SK-N-SH (cell line): Measurements from ENCODE around the gene CFAP100. TPM values are rescaled to one million over a fixed set of nuclear protein-coding genes. Genes with fewer than 3 reads are reported as not detected.

ENCODE experiments used
- CTCF ChIA-PET: fragments of 300-600, 350-600 bp; formaldehyde crosslinking; extraction: SDS; loops from one replicate; lab custom pipeline; 2021; lab: Yijun Ruan, JAX
- POLR2A ChIA-PET: fragments of 350-600 bp; sonication (Branson Sonifier 250); formaldehyde crosslinking; extraction: SDS; loops from one replicate; lab custom pipeline; 2020; ENCODE audit warnings: antibody characterized with exemption, inconsistent platforms; lab: Yijun Ruan, JAX
- DNase-seq: peaks from one replicate; pipeline ENCODE4 v3.0.0; 2012
- H2AFZ ChIP-seq: fragments of 200-600 bp; sonication (generic); 2 replicates; pipeline ENCODE4 v1.8.1; 2016; ENCODE audit warnings: antibody characterized with exemption, mild to moderate bottlenecking, low read depth
- H3F3A ChIP-seq: fragments of 200-600 bp; sonication (generic); replicated peaks from 2 replicates; pipeline ENCODE3; 2016; ENCODE audit warnings: antibody characterized with exemption, mild to moderate bottlenecking; ENCODE audit not compliant: insufficient read depth
- H3K27ac ChIP-seq, 2 experiments: fragments of 200-500 bp in 1 of 2; fragments of 200-600 bp in 1 of 2; sonication (Bioruptor generic) in 1 of 2; sonication (generic), shearing (Covaris generic) in 1 of 2; 2 replicates each; pipeline versions ENCODE4 v1.5.1 to v1.6.1; 2014 to 2016; ENCODE audit warnings: low read depth in 2 of 2, inconsistent platforms in 1 of 2, low read length in 1 of 2, mild to moderate bottlenecking in 1 of 2, mixed read lengths in 1 of 2
- H3K27me3 ChIP-seq: fragments of 200-600 bp; sonication (generic), shearing (Covaris generic); 2 replicates; pipeline ENCODE4 v1.6.1; 2016; ENCODE audit warnings: mixed run types; ENCODE audit not compliant: insufficient read depth
- H3K36me3 ChIP-seq, 2 experiments: fragments of 200-500 bp in 1 of 2; fragments of 200-600 bp in 1 of 2; sonication (Bioruptor generic) in 1 of 2; sonication (generic) in 1 of 2; replicated peaks in 1 of 2; 2 replicates each; pipeline versions ENCODE3 to v1.5.1; 2014 to 2016; ENCODE audit warnings: low read length in 1 of 2, mild to moderate bottlenecking in 1 of 2; ENCODE audit not compliant: insufficient read depth in 2 of 2, control insufficient read depth in 1 of 2
- H3K4me1 ChIP-seq, 2 experiments: fragments of 200-500 bp in 1 of 2; fragments of 200-600 bp in 1 of 2; sonication (Bioruptor generic) in 1 of 2; sonication (generic), shearing (Covaris generic) in 1 of 2; 2 replicates each; pipeline versions ENCODE4 v1.5.1 to v1.6.1; 2014 to 2016; ENCODE audit warnings: low read depth in 1 of 2, low read length in 1 of 2, mixed run types in 1 of 2; ENCODE audit not compliant: insufficient read depth in 2 of 2, control insufficient read depth in 1 of 2
- H3K4me2 ChIP-seq: fragments of 200-600 bp; sonication (generic), shearing (Covaris generic); 2 replicates; pipeline ENCODE4 v1.6.1; 2017; ENCODE audit warnings: mixed run types
- H3K4me3 ChIP-seq, 2 experiments: fragments of 200-500 bp in 1 of 2; fragments of 200-600 bp in 1 of 2; sonication (Bioruptor generic) in 1 of 2; sonication (generic), shearing (Covaris generic) in 1 of 2; 2 replicates each; pipeline versions ENCODE4 v1.5.1 to v1.8.1; 2014 to 2016; ENCODE audit warnings: low read depth in 2 of 2, inconsistent platforms in 1 of 2, low read length in 1 of 2, mild to moderate bottlenecking in 1 of 2, mixed read lengths in 1 of 2, moderate library complexity in 1 of 2
- H3K79me2 ChIP-seq: fragments of 200-600 bp; sonication (generic); 2 replicates; pipeline ENCODE4 v1.8.1; 2017; ENCODE audit warnings: mild to moderate bottlenecking; ENCODE audit not compliant: insufficient read depth
- H3K9ac ChIP-seq: fragments of 200-600 bp; sonication (generic); 2 replicates; pipeline ENCODE4 v1.6.1; 2017; ENCODE audit warnings: mixed run types
- H3K9me2 ChIP-seq: fragments of 200-600 bp; sonication (generic); 2 replicates; pipeline ENCODE4 v1.6.1; 2017; ENCODE audit warnings: mixed run types
- H3K9me3 ChIP-seq: fragments of 200-600 bp; sonication (generic); 2 replicates; pipeline ENCODE4 v1.6.1; 2017; ENCODE audit warnings: mixed run types, mild to moderate bottlenecking, moderate library complexity
- H4K20me1 ChIP-seq: fragments of 200-600 bp; sonication (generic); 2 replicates; pipeline ENCODE4 v1.6.1; 2017; ENCODE audit warnings: mild to moderate bottlenecking, mixed run types; ENCODE audit not compliant: insufficient read depth
- CHD2 ChIP-seq: fragments of 150-350 bp; IDR thresholded peaks from 2 replicates; pipeline ENCODE4 v1.6.1; 2018; ENCODE audit warnings: low read length; ENCODE audit not compliant: partially characterized antibody
- ELF1 ChIP-seq: IDR thresholded peaks from 2 replicates; pipeline ENCODE4 v1.4.0; 2012
- FOSL2 ChIP-seq: IDR thresholded peaks from 2 replicates; pipeline ENCODE4 v1.4.0; 2012; ENCODE audit warnings: low read depth, mild to moderate bottlenecking, moderate library complexity, borderline replicate concordance
- GATA2 ChIP-seq: sonication (generic); formaldehyde crosslinking; IDR thresholded peaks from 2 replicates; pipeline ENCODE4 v1.5.0; 2020; ENCODE audit warnings: mild to moderate bottlenecking, missing genetic modification reagents
- NFIC ChIP-seq: IDR thresholded peaks from 2 replicates; pipeline ENCODE4 v1.4.0; 2012; ENCODE audit warnings: borderline replicate concordance
- PBX3 ChIP-seq: IDR thresholded peaks from 2 replicates; pipeline ENCODE4; 2012
- RAD21 ChIP-seq: IDR thresholded peaks from 2 replicates; pipeline ENCODE4 v1.6.1; 2012; ENCODE audit warnings: mild to moderate bottlenecking, low read length
- RFX5 ChIP-seq: IDR thresholded peaks from 2 replicates; pipeline ENCODE4 v1.6.1; 2012; ENCODE audit warnings: mild to moderate bottlenecking, improper control_type of control experiment, low read length
- RXRA ChIP-seq: IDR thresholded peaks from 2 replicates; pipeline ENCODE4 v1.4.0; 2012; ENCODE audit warnings: low read depth, mild to moderate bottlenecking, borderline replicate concordance
- SIN3A ChIP-seq: IDR thresholded peaks from 2 replicates; pipeline ENCODE4 v1.6.1; 2012; ENCODE audit warnings: low read depth, mild to moderate bottlenecking, low read length, moderate library complexity, borderline replicate concordance
- TAF1 ChIP-seq: IDR thresholded peaks from 2 replicates; pipeline ENCODE4 v1.6.1; 2012; ENCODE audit warnings: low read depth, mild to moderate bottlenecking, low read length, moderate library complexity, borderline replicate concordance
- TCF12 ChIP-seq: IDR thresholded peaks from 2 replicates; pipeline ENCODE4 v1.4.0; 2012
- WGBS: methylation state at CpG from one replicate; pipeline ENCODE4 v1.1.6; 2017; ENCODE audit warnings: low lambda C conversion rate; 5-methylcytosine and 5-hydroxymethylcytosine counted together
- polyA plus RNA-seq, 3 experiments: library from polyadenylated mRNA; depleted of rRNA; stranded (reverse); fragments of >200 nt; gene quantifications; 2 replicates each; pipeline ENCODE4 v1.2.3, GENCODE V29; 2012
- TF ChIP-seq, protein P1 (sequence below): IDR thresholded peaks from 2 replicates; pipeline ENCODE4 v1.4.0; 2012; ENCODE audit warnings: low read depth, borderline replicate concordance
- TF ChIP-seq, protein P2 (sequence below): fragments of 200-600 bp; sonication (generic); IDR thresholded peaks from 2 replicates; pipeline ENCODE4 v1.6.1; 2017; ENCODE audit warnings: antibody characterized with exemption, mild to moderate bottlenecking, moderate library complexity

The CFAP100 gene
- polyA plus RNA-seq, 1 of the 3 experiments (the other 2 are of a cell fraction), result not detected

DNA sequence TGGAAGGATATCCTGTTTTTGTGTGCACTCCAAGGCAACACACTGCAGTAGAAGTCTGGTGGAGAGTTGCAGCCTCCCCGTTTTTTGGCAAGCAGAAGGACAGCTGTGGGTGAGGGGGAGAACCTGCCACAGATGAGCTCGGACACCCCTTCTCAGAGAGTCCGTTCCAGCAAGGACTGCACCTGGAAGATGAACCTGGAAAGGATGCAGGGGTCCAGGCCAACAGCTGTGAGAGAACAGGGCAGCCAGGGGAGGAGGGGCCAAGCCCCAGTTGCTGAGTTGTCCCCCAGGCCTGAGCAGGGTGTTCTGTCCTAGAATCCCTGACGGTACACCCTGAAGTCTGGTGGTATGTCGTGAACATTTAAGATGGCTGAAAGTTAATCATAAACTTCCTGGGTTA lies 50.8 kb downstream of the CFAP100 start:
- H3K4me1 ChIP-seq, result peaks cover 0 to 19% of the 10 kb centered on the region in 2 experiments; a peak in 1 of 4 replicates
- no peaks in the 10 kb centered on the region for H4K20me1 ChIP-seq
- no peak overlapping the region for H3K4me2 ChIP-seq
- H3K27ac ChIP-seq, result no peak overlapping the region
- H3F3A ChIP-seq, result no peaks in the 10 kb centered on the region
- WGBS, result 96% methylated on average over 4 of the region's 5 CpGs
- H3K9me3 ChIP-seq, result no peaks in the 10 kb centered on the region
- no peak for DNase-seq
- ChIA-PET POLR2A (no interaction called here), CTCF (interaction anchor here (1.6 kb wide), 1 partner anchor 311 kb away, joined by 4 read pairs; no protein-coding TSS in a partner anchor)
- no peak for TF ChIP-seq PBX3
- TF ChIP-seq NFIC, result no peak
- no peak for TF ChIP-seq CHD2
- no peaks in the 10 kb centered on the region for H3K27me3 ChIP-seq
- no peak overlapping the region for H3K4me3 ChIP-seq
- H3K36me3 ChIP-seq, result peaks cover 4 to 15% of the 10 kb centered on the region in 2 experiments
- no peaks in the 10 kb centered on the region for H3K79me2 ChIP-seq
- H2AFZ ChIP-seq, result no peak overlapping the region
- H3K9me2 ChIP-seq, result no peaks in the 10 kb centered on the region
- H3K9ac ChIP-seq, result no peak overlapping the region

DNA sequence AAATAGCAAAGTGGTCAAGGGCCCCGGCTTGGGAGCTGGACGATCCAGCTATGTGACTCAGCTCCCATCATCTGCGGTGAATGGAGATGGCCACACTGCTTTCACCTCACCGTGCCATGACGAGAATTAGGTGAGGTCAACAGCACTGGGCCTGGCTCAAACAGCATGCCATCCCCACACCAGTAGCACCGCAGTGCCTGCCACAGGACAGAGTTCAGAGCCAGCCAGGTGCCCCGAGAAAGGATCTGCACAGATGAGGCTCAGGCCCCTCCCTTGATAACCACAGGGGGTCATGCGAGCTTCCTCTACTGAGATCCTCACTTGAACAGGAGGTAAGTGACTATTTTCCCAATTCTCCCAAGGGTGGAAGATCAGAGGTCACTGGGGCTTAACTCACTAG lies 51.6 kb downstream of the CFAP100 start:
- Histone ChIP-seq H3K9me2 (no peaks in the 10 kb centered on the region), H3K4me2 (no peak overlapping the region), H3F3A (no peaks in the 10 kb centered on the region), H4K20me1 (no peaks in the 10 kb centered on the region), H3K4me1 (peaks cover 0 to 16% of the 10 kb centered on the region in 2 experiments; a peak in 1 of 4 replicates), H3K4me3 (no peak overlapping the region), H3K36me3 (peaks cover 8 to 23% of the 10 kb centered on the region in 2 experiments), H3K9ac (no peak overlapping the region), H3K9me3 (no peaks in the 10 kb centered on the region)
- CTCF ChIA-PET, result interaction anchor here (0.7 to 1.6 kb wide), 4 partner anchors 22 to 313 kb away, joined by 3 to 4 read pairs (median 3); no protein-coding TSS in a partner anchor
- POLR2A ChIA-PET, result no interaction called here
- 98% methylated on average over 7 of the region's 8 CpGs for WGBS
- TF ChIP-seq TCF12, result no peak
- no peak for TF ChIP-seq FOSL2
- TF ChIP-seq GATA2, result no peak
- no peak for TF ChIP-seq RXRA
- no peak for TF ChIP-seq ELF1
- TF ChIP-seq RFX5, result no peak
- no peak for TF ChIP-seq TAF1
- TF ChIP-seq NFIC, result no peak
- TF ChIP-seq, all 33 proteins: peak for 0
- Histone ChIP-seq H2AFZ (no peak overlapping the region), H3K79me2 (no peaks in the 10 kb centered on the region), H3K27ac (no peak overlapping the region), H3K27me3 (no peaks in the 10 kb centered on the region)
- no peak for DNase-seq

DNA sequence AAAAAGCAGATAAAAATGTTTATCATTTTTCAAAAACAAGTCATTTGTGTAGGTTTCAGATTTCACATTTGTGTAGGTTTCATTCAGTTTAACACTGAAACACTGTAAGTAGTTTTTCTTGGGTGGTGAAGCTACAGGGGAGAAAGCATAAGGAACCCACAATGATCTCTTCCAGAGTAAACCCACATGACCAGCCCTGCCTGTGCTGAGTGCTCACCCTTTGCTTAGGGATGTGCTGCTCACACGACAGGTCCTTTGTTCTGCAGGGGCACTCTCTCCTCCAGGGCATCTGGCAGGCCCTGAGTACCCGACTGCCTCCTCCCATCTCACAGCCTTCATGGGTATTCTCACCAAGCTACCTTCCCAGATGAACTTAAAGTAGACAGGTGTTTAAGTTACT lies 52.1 kb downstream of the CFAP100 start:
- ChIA-PET POLR2A (no interaction called here), CTCF (interaction anchor here (0.7 to 1.0 kb wide), 4 partner anchors 21 to 313 kb away, joined by 3 read pairs; partner anchors contain the start of gene ZXDC)
- Histone ChIP-seq H2AFZ (no peak overlapping the region), H3K36me3 (peaks cover 11 to 28% of the 10 kb centered on the region in 2 experiments), H3K27ac (no peak overlapping the region), H3F3A (no peaks in the 10 kb centered on the region), H3K79me2 (no peaks in the 10 kb centered on the region), H3K27me3 (no peaks in the 10 kb centered on the region), H3K4me1 (peaks cover 0 to 12% of the 10 kb centered on the region in 2 experiments; a peak in 1 of 4 replicates), H3K9ac (no peak overlapping the region), H3K4me3 (no peak overlapping the region), H3K9me3 (no peaks in the 10 kb centered on the region), H3K9me2 (no peaks in the 10 kb centered on the region), H3K4me2 (no peak overlapping the region), H4K20me1 (no peaks in the 10 kb centered on the region)
- no peak for DNase-seq
- 78% methylated on average over 2 of the region's 2 CpGs for WGBS
- TF ChIP-seq, protein P1, sequence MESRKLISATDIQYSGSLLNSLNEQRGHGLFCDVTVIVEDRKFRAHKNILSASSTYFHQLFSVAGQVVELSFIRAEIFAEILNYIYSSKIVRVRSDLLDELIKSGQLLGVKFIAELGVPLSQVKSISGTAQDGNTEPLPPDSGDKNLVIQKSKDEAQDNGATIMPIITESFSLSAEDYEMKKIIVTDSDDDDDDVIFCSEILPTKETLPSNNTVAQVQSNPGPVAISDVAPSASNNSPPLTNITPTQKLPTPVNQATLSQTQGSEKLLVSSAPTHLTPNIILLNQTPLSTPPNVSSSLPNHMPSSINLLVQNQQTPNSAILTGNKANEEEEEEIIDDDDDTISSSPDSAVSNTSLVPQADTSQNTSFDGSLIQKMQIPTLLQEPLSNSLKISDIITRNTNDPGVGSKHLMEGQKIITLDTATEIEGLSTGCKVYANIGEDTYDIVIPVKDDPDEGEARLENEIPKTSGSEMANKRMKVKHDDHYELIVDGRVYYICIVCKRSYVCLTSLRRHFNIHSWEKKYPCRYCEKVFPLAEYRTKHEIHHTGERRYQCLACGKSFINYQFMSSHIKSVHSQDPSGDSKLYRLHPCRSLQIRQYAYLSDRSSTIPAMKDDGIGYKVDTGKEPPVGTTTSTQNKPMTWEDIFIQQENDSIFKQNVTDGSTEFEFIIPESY, result no peak
- TF ChIP-seq SIN3A (no peak), RAD21 (no peak)
- TF ChIP-seq, protein P2, sequence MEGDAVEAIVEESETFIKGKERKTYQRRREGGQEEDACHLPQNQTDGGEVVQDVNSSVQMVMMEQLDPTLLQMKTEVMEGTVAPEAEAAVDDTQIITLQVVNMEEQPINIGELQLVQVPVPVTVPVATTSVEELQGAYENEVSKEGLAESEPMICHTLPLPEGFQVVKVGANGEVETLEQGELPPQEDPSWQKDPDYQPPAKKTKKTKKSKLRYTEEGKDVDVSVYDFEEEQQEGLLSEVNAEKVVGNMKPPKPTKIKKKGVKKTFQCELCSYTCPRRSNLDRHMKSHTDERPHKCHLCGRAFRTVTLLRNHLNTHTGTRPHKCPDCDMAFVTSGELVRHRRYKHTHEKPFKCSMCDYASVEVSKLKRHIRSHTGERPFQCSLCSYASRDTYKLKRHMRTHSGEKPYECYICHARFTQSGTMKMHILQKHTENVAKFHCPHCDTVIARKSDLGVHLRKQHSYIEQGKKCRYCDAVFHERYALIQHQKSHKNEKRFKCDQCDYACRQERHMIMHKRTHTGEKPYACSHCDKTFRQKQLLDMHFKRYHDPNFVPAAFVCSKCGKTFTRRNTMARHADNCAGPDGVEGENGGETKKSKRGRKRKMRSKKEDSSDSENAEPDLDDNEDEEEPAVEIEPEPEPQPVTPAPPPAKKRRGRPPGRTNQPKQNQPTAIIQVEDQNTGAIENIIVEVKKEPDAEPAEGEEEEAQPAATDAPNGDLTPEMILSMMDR, result no peak
